Stimulated activated naive B cell treated with anti-CD40 and anti-IgM and Interleukin-4, amounts not matched to agents 10 μg/mL and 1 μg/mL and 100 μg/mL, for 72 hours (primary cell): ENCODE results near the gene MFSD6L.

Experiments
- ATAC-seq, 2 donors: fragments of 150-1000 bp; cut with Tn5 transposase; replicated peaks; 2 replicates each; pipeline ENCODE4 v1.10.0; 2021; ENCODE audit warnings: moderate library complexity in 1 of 2
- DNase-seq: peaks from one replicate; pipeline ENCODE4 v3.0.0; 2021
- H3K27ac Mint-ChIP-seq: one replicate; pipeline ENCODE4 v1.8.0; 2022; ENCODE audit warnings: mild to moderate bottlenecking, mixed read lengths
- H3K27me3 Mint-ChIP-seq, 2 donors: one replicate each; pipeline ENCODE4 v1.8.0; 2022; ENCODE audit warnings: mixed read lengths in 2 of 2
- H3K36me3 Mint-ChIP-seq, 2 donors: one replicate each; pipeline ENCODE4 v1.8.0; 2022; ENCODE audit warnings: mixed read lengths in 2 of 2, mild to moderate bottlenecking in 1 of 2
- H3K4me1 Mint-ChIP-seq, 2 donors: one replicate each; pipeline ENCODE4 v1.8.0; 2022; ENCODE audit warnings: mixed read lengths in 2 of 2, mild to moderate bottlenecking in 1 of 2
- H3K4me3 Mint-ChIP-seq, 2 donors: one replicate each; pipeline ENCODE4 v1.8.0; 2022; ENCODE audit warnings: mild to moderate bottlenecking in 2 of 2, mixed read lengths in 2 of 2, moderate library complexity in 1 of 2
- H3K9me3 Mint-ChIP-seq, 2 donors: one replicate each; pipeline ENCODE4 v1.8.0; 2022; ENCODE audit warnings: mixed read lengths in 2 of 2, mild to moderate bottlenecking in 1 of 2

The MFSD6L gene

DNA sequence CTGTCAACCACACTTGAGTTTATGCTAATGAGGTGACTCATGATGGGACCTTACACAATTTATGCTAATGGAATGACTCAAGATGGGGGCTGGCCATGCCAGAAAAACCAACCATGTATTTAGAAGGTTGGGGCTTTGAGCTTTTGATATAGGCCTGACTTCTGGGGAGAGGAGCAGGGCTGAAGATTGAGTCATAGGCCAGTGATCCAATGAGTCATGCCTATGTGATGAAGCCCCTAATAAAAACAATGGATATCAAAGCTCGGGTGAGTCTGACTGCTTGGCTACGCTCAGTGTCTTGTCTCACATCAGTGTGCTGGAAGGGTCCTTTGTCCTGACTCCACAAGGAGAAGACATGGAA, 7.3 kb downstream of the MFSD6L start:
- no peak overlapping the region for H3K27ac Mint-ChIP-seq
- ATAC-seq (peak; percentile 38 to 39), DNase-seq (no peak)
- H3K27me3 Mint-ChIP-seq = peaks cover 9 to 15% of the 10 kb centered on the region in 2 donors
- H3K36me3 Mint-ChIP-seq = no peaks in the 10 kb centered on the region
- no peak overlapping the region for H3K4me3 Mint-ChIP-seq
- peaks cover 6 to 7% of the 10 kb centered on the region in 2 donors for H3K4me1 Mint-ChIP-seq
- H3K9me3 Mint-ChIP-seq = peaks cover 3 to 4% of the 10 kb centered on the region in 2 donors

GRCh38 chr17:8791248-8791909, 7.8 kb downstream of the MFSD6L start:
- no peak for DNase-seq
- Mint-ChIP-seq H3K4me1 (peaks cover 6 to 7% of the 10 kb centered on the region in 2 donors), H3K27me3 (peaks cover 9 to 15% of the 10 kb centered on the region in 2 donors), H3K27ac (no peak overlapping the region), H3K9me3 (peaks cover 3 to 4% of the 10 kb centered on the region in 2 donors), H3K36me3 (no peaks in the 10 kb centered on the region), H3K4me3 (no peak overlapping the region)
- ATAC-seq = no peak

DNA sequence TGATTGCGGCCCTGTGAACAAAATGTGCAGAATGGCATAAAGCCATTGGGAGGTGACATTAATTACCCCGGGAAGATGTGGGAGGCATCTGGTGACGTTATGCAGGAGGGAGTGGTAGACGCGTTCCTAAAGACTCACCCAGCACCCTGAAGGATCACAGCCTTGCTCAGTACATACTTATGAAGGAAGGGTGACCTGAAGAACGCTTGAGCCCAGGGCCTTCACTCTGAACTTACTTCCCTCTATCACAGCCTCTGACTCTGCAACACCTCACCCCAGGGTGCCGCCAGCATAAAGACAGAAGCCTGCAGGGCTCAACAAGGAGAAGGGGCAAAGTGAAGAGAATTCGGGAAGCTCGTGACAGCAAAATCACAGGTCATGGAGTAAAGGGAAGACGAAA, 9.4 kb downstream of the MFSD6L start:
- Mint-ChIP-seq H3K4me1 (peaks cover 5 to 14% of the 10 kb centered on the region in 2 donors), H3K27me3 (peaks cover 9 to 15% of the 10 kb centered on the region in 2 donors), H3K36me3 (no peaks in the 10 kb centered on the region), H3K4me3 (no peak overlapping the region), H3K27ac (no peak overlapping the region), H3K9me3 (peaks cover 3 to 4% of the 10 kb centered on the region in 2 donors)
- ATAC-seq = no peak
- no peak for DNase-seq

DNA sequence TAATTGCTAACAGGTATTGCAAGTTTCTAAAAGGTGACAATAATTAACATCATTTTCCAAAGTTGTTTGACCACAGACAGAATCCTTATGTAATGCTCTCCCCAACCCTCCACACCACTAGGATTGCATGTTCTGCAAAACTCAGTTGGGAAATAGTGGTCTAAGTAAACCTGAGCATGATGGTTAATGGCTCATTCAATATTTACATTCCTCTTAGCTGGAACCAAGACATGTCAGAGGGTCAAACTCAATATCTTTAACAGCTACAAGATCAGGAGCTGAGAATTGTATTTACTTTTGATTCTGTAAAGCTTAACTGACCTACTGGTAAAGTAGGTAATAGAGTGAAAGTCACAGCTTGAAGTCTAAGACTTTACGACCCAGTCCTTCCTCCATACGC, 10.2 kb downstream of the MFSD6L start:
- Mint-ChIP-seq H3K4me3 (no peak overlapping the region), H3K9me3 (peaks cover 3 to 4% of the 10 kb centered on the region in 2 donors), H3K27ac (no peak overlapping the region), H3K4me1 (peaks cover 5 to 14% of the 10 kb centered on the region in 2 donors), H3K27me3 (peaks cover 9 to 15% of the 10 kb centered on the region in 2 donors), H3K36me3 (no peaks in the 10 kb centered on the region)
- DNase-seq (no peak), ATAC-seq (no peak)

GRCh38 chr17:8785547-8786413, 13.4 kb downstream of the MFSD6L start:
- peaks cover 3 to 7% of the 10 kb centered on the region in 2 donors for H3K4me1 Mint-ChIP-seq
- DNase-seq (peak; percentile 30), ATAC-seq (peak; percentile 51 to 64)

GRCh38 chr17:8782176-8782575, 17.0 kb downstream of the MFSD6L start:
- DNase-seq (no peak), ATAC-seq (no peak)
- peaks cover 2 to 7% of the 10 kb centered on the region in 2 donors for H3K4me1 Mint-ChIP-seq
- H3K27me3 Mint-ChIP-seq = peaks cover 12 to 14% of the 10 kb centered on the region in 2 donors
- H3K27ac Mint-ChIP-seq = no peak overlapping the region
- H3K36me3 Mint-ChIP-seq = peaks cover 0 to 4% of the 10 kb centered on the region in 2 donors
- H3K4me3 Mint-ChIP-seq = no peak overlapping the region
- H3K9me3 Mint-ChIP-seq = peaks cover under 1 to 5% of the 10 kb centered on the region in 2 donors

More at GRCh38 chr17:8785547-8786413, 13.4 kb downstream of the MFSD6L start:
- peaks cover 0 to 1% of the 10 kb centered on the region in 2 donors for H3K36me3 Mint-ChIP-seq
- H3K9me3 Mint-ChIP-seq = peaks cover 0 to 5% of the 10 kb centered on the region in 2 donors
- H3K27ac Mint-ChIP-seq = no peak overlapping the region
- H3K27me3 Mint-ChIP-seq = peaks cover 9 to 15% of the 10 kb centered on the region in 2 donors
- no peak overlapping the region for H3K4me3 Mint-ChIP-seq

DNA sequence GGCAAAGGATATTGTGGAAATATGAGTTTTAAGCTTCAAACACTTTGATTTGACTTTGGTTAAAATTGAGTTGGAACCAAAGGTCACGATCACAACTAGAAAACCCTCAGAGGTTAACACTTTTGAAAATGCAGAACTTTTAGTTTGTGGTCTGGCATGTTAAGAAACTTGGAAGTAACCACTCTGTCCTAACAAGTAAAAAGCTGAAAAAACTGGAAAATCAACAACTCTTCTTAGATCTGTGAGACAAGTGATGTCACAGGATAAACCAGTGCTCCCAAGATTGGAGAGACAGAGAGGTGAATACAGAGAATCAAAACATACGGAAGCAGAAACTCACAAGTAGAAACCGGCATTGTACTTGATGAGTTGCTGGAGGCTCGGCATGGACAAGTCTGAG, 17.4 kb downstream of the MFSD6L start:
- ATAC-seq (no peak), DNase-seq (no peak)
- no peak overlapping the region for H3K4me3 Mint-ChIP-seq
- no peak overlapping the region for H3K27ac Mint-ChIP-seq
- H3K36me3 Mint-ChIP-seq = peaks cover 0 to 4% of the 10 kb centered on the region in 2 donors
- H3K4me1 Mint-ChIP-seq = peaks cover 2 to 7% of the 10 kb centered on the region in 2 donors
- peaks cover 2 to 5% of the 10 kb centered on the region in 2 donors for H3K9me3 Mint-ChIP-seq
- H3K27me3 Mint-ChIP-seq = peaks cover 14 to 18% of the 10 kb centered on the region in 2 donors

DNA sequence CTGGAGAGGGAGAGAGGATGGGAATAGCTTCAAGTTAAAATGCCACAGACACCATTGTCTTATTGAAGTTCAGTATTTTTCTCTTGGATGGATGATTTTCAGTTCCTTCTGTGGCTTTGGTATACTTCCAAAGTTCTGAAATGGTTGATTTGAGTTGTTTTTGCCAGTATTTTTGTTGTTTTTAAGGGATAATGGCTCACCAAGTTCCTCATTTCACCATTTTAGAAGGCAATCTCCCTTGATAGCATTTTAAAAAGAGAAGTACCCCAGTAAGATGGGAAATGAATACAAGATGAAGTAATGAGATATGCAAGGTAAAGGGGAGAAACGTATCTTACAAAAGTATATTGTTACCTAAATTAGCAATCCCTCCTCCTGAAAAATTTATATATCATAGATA, 22.3 kb downstream of the MFSD6L start:
- DNase-seq (no peak), ATAC-seq (no peak)
- no peaks in the 10 kb centered on the region for H3K4me1 Mint-ChIP-seq
- H3K9me3 Mint-ChIP-seq = peaks cover 12 to 16% of the 10 kb centered on the region in 2 donors
- peaks cover 9 to 12% of the 10 kb centered on the region in 2 donors for H3K36me3 Mint-ChIP-seq
- H3K27me3 Mint-ChIP-seq = peaks cover 25 to 36% of the 10 kb centered on the region in 2 donors
- no peak overlapping the region for H3K4me3 Mint-ChIP-seq
- H3K27ac Mint-ChIP-seq = no peak overlapping the region

DNA sequence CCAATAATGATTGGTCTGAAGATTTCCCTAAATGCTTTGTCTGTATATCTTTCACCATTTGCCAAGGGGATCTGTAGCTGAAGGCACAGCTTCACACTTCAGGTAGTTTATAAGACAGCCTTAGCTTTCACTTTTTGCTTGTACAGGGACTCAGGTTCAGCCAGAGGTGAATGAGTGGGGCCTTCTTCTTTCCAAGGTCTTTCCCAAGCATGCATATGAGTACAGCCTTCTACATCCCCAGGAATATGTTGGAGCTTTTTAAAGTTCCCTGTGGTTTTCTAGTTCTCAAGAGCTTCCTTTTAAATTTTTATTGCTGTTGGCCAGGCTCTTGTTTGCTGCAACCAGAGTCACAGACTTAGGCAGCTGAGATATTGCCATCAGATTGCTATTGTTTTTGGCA, 22.9 kb downstream of the MFSD6L start:
- Mint-ChIP-seq H3K27me3 (peaks cover 25 to 36% of the 10 kb centered on the region in 2 donors), H3K9me3 (peaks cover 12 to 16% of the 10 kb centered on the region in 2 donors), H3K4me3 (no peak overlapping the region), H3K27ac (no peak overlapping the region), H3K36me3 (peaks cover 9 to 12% of the 10 kb centered on the region in 2 donors), H3K4me1 (no peaks in the 10 kb centered on the region)
- ATAC-seq = no peak
- DNase-seq = no peak

GRCh38 chr17:8766731-8767130, 32.4 kb downstream of the MFSD6L start:
- DNase-seq (no peak), ATAC-seq (no peak)
- Mint-ChIP-seq H3K36me3 (no peaks in the 10 kb centered on the region), H3K9me3 (peaks cover 0 to 1% of the 10 kb centered on the region in 2 donors), H3K4me3 (no peak overlapping the region), H3K27me3 (peaks cover 33 to 43% of the 10 kb centered on the region in 2 donors), H3K4me1 (no peaks in the 10 kb centered on the region), H3K27ac (no peak overlapping the region)

GRCh38 chr17:8762012-8762411, 37.2 kb downstream of the MFSD6L start:
- Mint-ChIP-seq H3K4me3 (no peak overlapping the region), H3K9me3 (peaks cover 0 to 1% of the 10 kb centered on the region in 2 donors), H3K27me3 (peaks cover 30 to 38% of the 10 kb centered on the region in 2 donors), H3K36me3 (no peaks in the 10 kb centered on the region), H3K27ac (no peak overlapping the region), H3K4me1 (no peaks in the 10 kb centered on the region)
- DNase-seq (no peak), ATAC-seq (no peak)

- Mint-ChIP-seq H3K4me3 (no peak within 1 kb of the TSS), H3K9me3 (peaks cover 0 to 1% of the 10 kb centered on the region in 2 donors), H3K27me3 (peaks cover 52 to 58% of the 10 kb centered on the region in 2 donors), H3K4me1 (no peaks in the 10 kb centered on the region), H3K27ac (no peak within 1 kb of the TSS), H3K36me3 (no peaks in the 10 kb centered on the region)
- no peak for DNase-seq
- no peak for ATAC-seq
Measured at GRCh38 chr17:8758137-8758596, 41.0 kb downstream of the MFSD6L start, which contains the start of gene SPDYE4. SPDYE4 (minus strand) TSS chr17:8758546; CDS start chr17:8758382, 164 bp downstream.

- DNase-seq (no peak), ATAC-seq (no peak)
- H3K36me3 Mint-ChIP-seq = no peaks in the 10 kb centered on the region
- H3K4me3 Mint-ChIP-seq = no peak overlapping the region
- H3K27me3 Mint-ChIP-seq = peaks cover 46 to 55% of the 10 kb centered on the region in 2 donors
- H3K9me3 Mint-ChIP-seq = peaks cover 0 to under 1% of the 10 kb centered on the region in 2 donors
- no peaks in the 10 kb centered on the region for H3K4me1 Mint-ChIP-seq
- H3K27ac Mint-ChIP-seq = no peak overlapping the region
Measured at GRCh38 chr17:8757189-8757588, 42.0 kb downstream of the MFSD6L start.

GRCh38 chr17:8755590-8756255, 43.4 kb downstream of the MFSD6L start:
- Mint-ChIP-seq H3K4me3 (no peak overlapping the region), H3K27me3 (peaks cover 38 to 51% of the 10 kb centered on the region in 2 donors), H3K36me3 (no peaks in the 10 kb centered on the region), H3K9me3 (no peaks in the 10 kb centered on the region), H3K4me1 (no peaks in the 10 kb centered on the region), H3K27ac (no peak overlapping the region)
- DNase-seq = no peak
- peak in 1 of 2 donors; percentile 42 for ATAC-seq
